Pancreas (tissue), 10 donors: ENCODE results near the gene HIP1R. TPM values are rescaled to one million over a fixed set of nuclear protein-coding genes. Genes with fewer than 3 reads are reported as not detected.
"Not testable (repeated sequence)": the region's sequence is repeated elsewhere in the genome, so short reads cannot be mapped to it uniquely, and the experiment has no call there.

Experiments used
- ATAC-seq, 4 donors: fragments of 200-7000 bp; cut with Tn5 transposase; one replicate each; pipeline versions ENCODE4 v1.8.0 to v1.9.1; 2020; ENCODE audit warnings: mild to moderate bottlenecking in 4 of 4, moderate library complexity in 4 of 4
- DNase-seq, 6 donors: peaks; one replicate each; pipeline ENCODE4 v3.0.0-alpha.2; 2020
- FAIRE-seq: peaks from 2 replicates; lab custom pipeline; 2012; peaks lifted over from hg19 to GRCh38; lab: Jason Lieb, UNC
- H3K27ac ChIP-seq, 4 donors: fragments of 200-600 bp; sonication (generic); 1 replicate in 3 of 4; 2 replicates in 1 of 4; pipeline versions ENCODE4 v1.5.0 to v1.8.0; 2020
- H3K27me3 ChIP-seq, 4 donors: fragments of 200-600 bp; one replicate each; pipeline ENCODE4 v1.8.0; 2021
- H3K36me3 ChIP-seq, 3 donors: fragments of 200-600 bp; sonication (generic) in 1 of 3; one replicate each; pipeline versions ENCODE4 v1.5.0 to v1.8.0; 2020 to 2021
- H3K4me1 ChIP-seq, 3 donors: fragments of 200-600 bp; one replicate each; pipeline ENCODE4 v1.8.0; 2021
- H3K4me3 ChIP-seq, 4 donors: fragments of 200-600 bp; sonication (generic) in 2 of 4; one replicate each; pipeline versions ENCODE4 v1.5.0 to v1.8.0; 2020 to 2021
- H3K9me3 ChIP-seq, 4 donors: fragments of 200-600 bp; one replicate each; pipeline ENCODE4 v1.8.0; 2021
- CTCF ChIP-seq, 4 donors: fragments of 200-600 bp; sonication (generic) in 3 of 4; IDR thresholded peaks; one replicate each; pipeline versions ENCODE4 v1.5.0 to v1.8.0; 2021; ENCODE audit warnings: antibody characterized with exemption in 4 of 4
- WGBS, 2 donors: extraction: QIAGEN DNeasy Blood & Tissue Kit; methylation state at CpG; one replicate each; pipeline ENCODE4 v1.1.7; 2013; 5-methylcytosine and 5-hydroxymethylcytosine counted together
- intact Hi-C, 3 donors: fragments of 100-400 bp; cut with DNase I; formaldehyde crosslinking; loops; one replicate each; pipeline versions ENCODE4 v1.11.1 to v1.14.2; 2022
- polyA plus RNA-seq, 2 donors: library from polyadenylated mRNA; stranded (reverse); fragments of 200-250 nt; gene quantifications; one replicate each; pipeline ENCODE4 v1.2.3, GENCODE V29; 2013
- total RNA-seq, 6 donors: library from RNA; stranded (reverse); fragmentation: NEBNext Ultra II Directional in 4 of 6; extraction: Animal tissue kit (Norgen Biotek cat#: 25700) in 4 of 6; gene quantifications; one replicate each; pipeline versions ENCODE4 v1.2.1 to v1.2.4, GENCODE V29; 2021 to 2023
- donor health status: healthy with polysubstance abuse.
- donor health status: DM: no; HTN: no; CAD: no; lungs with moderate emphysema.
- donor health status: DM: no; HTN: no; CAD: no.
- donor health status: control.
- donor health status: control.
- donor health status: Bipolar disorder and iron deficiency.
- donor health status: DM: yes; HTN: yes; CAD: no.
- donor health status: DM: no; HTN: no; CAD: no.
- donor health status: DM: no; HTN: no; CAD: no.
- donor health status: DM: yes; HTN: yes; CAD: no.

The HIP1R gene
- total and polyA plus RNA-seq, 8 donors: 41.0 to 206 (median 50.8) TPM

GRCh38 chr12:122872815-122873361 lies 37.6 kb downstream of the HIP1R start:
- peak in 3 of 6 donors; percentile 20 to 30 (median 29) for DNase-seq

GRCh38 chr12:122873540-122873939 lies 38.3 kb downstream of the HIP1R start:
- Histone ChIP-seq H3K9me3 (no peaks in the 10 kb centered on the region), H3K27me3 (no peaks in the 10 kb centered on the region), H3K4me1 (peaks cover 31 to 58% (median 40%) of the 10 kb centered on the region in 3 donors), H3K27ac (peak overlapping the region; percentile 28 to 91 (median 70)), H3K4me3 (no peak overlapping the region), H3K36me3 (peaks cover 0 to 12% (median 0%) of the 10 kb centered on the region in 3 donors)
- intact Hi-C loops: no loop called here
- ATAC-seq: no peak
- WGBS, 2 donors: 81 to 86% methylated on average over 4 of the region's 4 CpGs
- no peak for TF ChIP-seq CTCF (IDR thresholded peaks at IDR 0.05)
- FAIRE-seq: no peak
- DNase-seq: peak in 1 of 6 donors; percentile 12

More at GRCh38 chr12:122872815-122873361, 37.6 kb downstream of the HIP1R start:
- peaks cover 0 to 15% (median 0%) of the 10 kb centered on the region in 3 donors for H3K36me3 ChIP-seq
- intact Hi-C loops: no loop called here
- no peaks in the 10 kb centered on the region for H3K9me3 ChIP-seq
- no peak for TF ChIP-seq CTCF (IDR thresholded peaks at IDR 0.05)
- FAIRE-seq: no peak
- H3K4me3 ChIP-seq: no peak overlapping the region
- H3K27me3 ChIP-seq: no peaks in the 10 kb centered on the region
- H3K4me1 ChIP-seq: peaks cover 38 to 64% (median 47%) of the 10 kb centered on the region in 3 donors
- H3K27ac ChIP-seq: peak overlapping the region; percentile 28 to 91 (median 70)
- peak in 3 of 4 donors; percentile 2 to 6 (median 4) for ATAC-seq
- 22 to 32% methylated on average over 12 of the region's 12 CpGs for WGBS, 2 donors

GRCh38 chr12:122874081-122874480 lies 38.8 kb downstream of the HIP1R start:
- Histone ChIP-seq H3K4me1 (peaks cover 28 to 55% (median 35%) of the 10 kb centered on the region in 3 donors), H3K4me3 (no peak overlapping the region), H3K9me3 (no peaks in the 10 kb centered on the region), H3K27me3 (no peaks in the 10 kb centered on the region), H3K36me3 (peaks cover 0 to 7% (median 0%) of the 10 kb centered on the region in 3 donors), H3K27ac (peak overlapping the region in 2 of 4 donors; percentile 82 to 91)
- ATAC-seq (no peak), DNase-seq (peak in 1 of 6 donors; percentile 26), FAIRE-seq (no peak)
- TF ChIP-seq CTCF (IDR thresholded peaks at IDR 0.05): no peak
- intact Hi-C loops: no loop called here
- 90 to 92% methylated on average over 12 of the region's 12 CpGs for WGBS, 2 donors

DNA sequence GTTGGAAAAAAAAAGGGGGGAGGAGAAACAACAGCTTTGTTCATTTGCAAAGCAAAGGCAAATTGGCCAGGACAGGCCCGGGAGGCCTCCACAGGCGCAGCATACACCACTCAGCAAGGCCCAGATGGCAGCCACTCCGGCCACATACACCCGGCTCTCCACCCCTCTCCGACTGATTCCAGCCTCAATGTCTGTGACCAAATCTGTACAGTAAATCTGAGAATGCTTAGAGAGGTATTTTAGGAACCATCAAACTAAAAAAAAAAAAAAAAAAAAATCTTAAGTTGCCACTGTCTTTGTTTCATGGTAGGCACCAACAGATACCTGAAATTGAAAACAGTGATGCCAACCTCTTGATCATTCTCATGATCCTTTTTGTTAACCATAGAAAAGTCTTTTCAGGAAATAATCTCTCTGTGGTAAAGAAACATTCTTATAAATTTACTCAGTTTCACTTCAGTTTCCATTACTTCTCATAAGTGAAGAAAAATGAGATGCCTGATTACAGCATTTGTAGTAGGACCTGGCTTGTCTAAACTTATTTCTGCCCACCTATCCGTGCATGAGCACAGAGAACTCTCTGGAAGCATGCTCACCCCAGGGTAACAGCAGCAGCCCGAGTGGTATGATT lies 40.4 kb downstream of the HIP1R start:
- Histone ChIP-seq H3K27ac (no peak overlapping the region), H3K27me3 (no peaks in the 10 kb centered on the region), H3K4me1 (peaks cover 18 to 51% (median 35%) of the 10 kb centered on the region in 3 donors), H3K4me3 (no peak overlapping the region), H3K36me3 (no peaks in the 10 kb centered on the region), H3K9me3 (no peaks in the 10 kb centered on the region)
- TF ChIP-seq CTCF (IDR thresholded peaks at IDR 0.05): no peak
- DNase-seq (peak in 1 of 6 donors; percentile 26), ATAC-seq (no peak), FAIRE-seq (no peak)
- 81 to 86% methylated on average over 7 of the region's 7 CpGs for WGBS, 2 donors
- intact Hi-C loops: no loop called here

DNA sequence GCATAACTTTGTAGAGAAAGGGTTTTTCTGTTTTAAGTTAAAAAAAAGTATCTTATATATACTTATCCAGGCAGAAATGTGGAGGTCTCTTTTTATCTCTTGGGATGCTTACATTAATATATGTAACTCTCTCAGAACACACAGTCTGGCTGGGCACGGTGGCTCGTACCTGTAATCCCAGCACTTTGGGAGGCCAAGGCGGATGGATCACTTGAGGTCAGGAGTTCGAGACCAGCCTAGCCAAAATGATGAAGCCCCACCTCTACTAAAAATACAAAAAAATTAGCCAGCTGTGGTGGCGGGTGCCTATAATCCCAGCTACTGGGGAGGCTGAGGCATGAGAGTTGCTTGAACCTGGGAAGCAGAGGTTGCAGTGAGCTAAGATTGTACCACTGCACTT lies 41.0 kb downstream of the HIP1R start:
- H3K4me3 ChIP-seq, H3K27ac ChIP-seq, FAIRE-seq, ATAC-seq, H3K36me3 ChIP-seq, DNase-seq, H3K27me3 ChIP-seq, H3K9me3 ChIP-seq, intact Hi-C loops: not testable (repeated sequence)
- H3K4me1 ChIP-seq: peaks cover 12 to 45% (median 30%) of the 10 kb centered on the region in 3 donors
- 92 to 95% methylated on average over 5 of the region's 5 CpGs for WGBS, 2 donors
